HT-29 (cell line): Measurements from ENCODE around the gene MAP3K13. TPM values are rescaled to one million over a fixed set of nuclear protein-coding genes. Genes with fewer than 3 reads are reported as not detected.

Source experiments
- DNase-seq: peaks from one replicate; pipeline ENCODE4 v3.0.0-alpha.2; 2015; ENCODE audit warnings: low spot score
- total RNA-seq: library from RNA; depleted of rRNA; stranded (reverse); fragments of >200 nt; shearing (Covaris generic); gene quantifications from 2 replicates; pipeline ENCODE4 v1.2.3, GENCODE V29; 2014; rRNA removed

The MAP3K13 gene
- total RNA-seq, 1 experiment from 2014 or later = 6.6 TPM

- no peak for DNase-seq
These were observed 144.9 kb downstream of the MAP3K13 start for GRCh38 chr3:185507883-185508282.

GRCh38 chr3:185508335-185508991 lies 145.5 kb downstream of the MAP3K13 start:
- no peak for DNase-seq

GRCh38 chr3:185511711-185512110 lies 148.8 kb downstream of the MAP3K13 start:
- no peak for DNase-seq

GRCh38 chr3:185517387-185518130 lies 154.6 kb downstream of the MAP3K13 start:
- DNase-seq = no peak

GRCh38 chr3:185519021-185519420 lies 156.1 kb downstream of the MAP3K13 start:
- no peak for DNase-seq

- DNase-seq = no peak
These were observed 158.6 kb downstream of the MAP3K13 start for GRCh38 chr3:185521349-185522138.

- no peak for DNase-seq
These were observed 163.5 kb downstream of the MAP3K13 start for GRCh38 chr3:185526349-185526951.

GRCh38 chr3:185527364-185527763 lies 164.4 kb downstream of the MAP3K13 start:
- peak; percentile 59 for DNase-seq

- DNase-seq = peak; percentile 15
These were observed 165.6 kb downstream of the MAP3K13 start for GRCh38 chr3:185528532-185528931.

GRCh38 chr3:185530856-185531255 lies 167.9 kb downstream of the MAP3K13 start:
- DNase-seq = no peak

- DNase-seq = no peak
These were observed 170.0 kb downstream of the MAP3K13 start for GRCh38 chr3:185532901-185533300.

GRCh38 chr3:185534511-185534910 lies 171.6 kb downstream of the MAP3K13 start:
- no peak for DNase-seq

- DNase-seq = peak; percentile 93
These were observed 174.5 kb downstream of the MAP3K13 start for GRCh38 chr3:185537369-185537970.

Other genes with a start within 250 kb of the MAP3K13 start
- gene C3orf70, start 210.1 kb upstream of the MAP3K13 start, total RNA-seq = not detected in 2 replicates
- 2.3 and 3.7 TPM in 2 replicates for gene EHHADH, start 109.1 kb upstream of the MAP3K13 start, total RNA-seq
- gene TMEM41A, start 135.9 kb downstream of the MAP3K13 start, total RNA-seq = 18.0 and 19.9 TPM in 2 replicates
- gene LIPH, start 189.5 kb downstream of the MAP3K13 start, total RNA-seq = 5.3 and 11.6 TPM in 2 replicates
- 9.3 and 13.2 TPM in 2 replicates for gene SENP2, start 223.2 kb downstream of the MAP3K13 start, total RNA-seq